HUDEP-2 (cell line): ENCODE data around the gene CAB39L.

Experiments used
- DNase-seq, 76 experiments: peaks; one replicate each; lab custom pipeline; 2025; ENCODE audit not compliant: unreplicated experiment in 76 of 76; lab: John Stamatoyannopoulos, UW

Gene CAB39L

DNA sequence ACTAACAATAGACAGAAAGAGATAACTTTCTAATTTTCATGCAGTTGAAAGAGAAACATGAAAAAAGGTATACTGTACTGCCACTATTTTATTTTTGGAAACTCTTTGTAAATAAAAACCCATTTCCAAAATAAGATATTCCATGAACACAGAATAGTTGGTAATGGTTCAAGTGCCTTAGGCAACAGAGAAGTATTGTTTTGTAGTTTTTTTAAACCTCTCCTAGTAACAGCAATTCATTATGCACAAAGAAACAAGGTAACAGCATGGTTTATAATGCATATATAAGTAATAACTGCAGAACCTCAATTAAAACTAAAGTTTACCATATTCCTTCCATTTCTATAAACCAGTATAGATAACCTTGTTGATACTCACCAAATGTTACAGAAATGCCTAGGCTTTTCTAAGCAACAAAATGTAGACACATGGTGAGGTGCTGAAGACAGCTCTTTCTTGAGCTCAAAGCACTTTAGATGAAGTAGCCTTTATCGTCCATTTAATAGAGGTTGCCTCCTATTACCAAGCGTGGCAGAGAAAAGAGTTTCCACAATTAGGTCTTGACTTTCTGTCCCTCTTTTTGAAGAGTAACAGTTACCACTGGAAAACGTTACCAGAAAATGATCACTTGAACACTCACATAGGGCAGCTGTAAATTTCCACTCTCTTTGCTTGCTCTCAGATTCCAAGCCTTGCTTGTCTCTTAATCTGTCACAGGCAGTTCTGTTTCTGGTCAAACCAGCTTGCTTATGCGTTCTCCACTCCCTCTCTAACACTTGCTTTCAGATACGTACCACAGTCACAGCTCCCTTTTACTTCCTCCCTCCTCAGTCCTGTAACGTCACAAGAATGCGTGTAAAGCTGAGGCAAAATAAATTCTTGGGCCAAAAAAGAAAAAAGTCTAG is 42.9 kb downstream of the CAB39L start:
- DNase-seq: no peak

DNA sequence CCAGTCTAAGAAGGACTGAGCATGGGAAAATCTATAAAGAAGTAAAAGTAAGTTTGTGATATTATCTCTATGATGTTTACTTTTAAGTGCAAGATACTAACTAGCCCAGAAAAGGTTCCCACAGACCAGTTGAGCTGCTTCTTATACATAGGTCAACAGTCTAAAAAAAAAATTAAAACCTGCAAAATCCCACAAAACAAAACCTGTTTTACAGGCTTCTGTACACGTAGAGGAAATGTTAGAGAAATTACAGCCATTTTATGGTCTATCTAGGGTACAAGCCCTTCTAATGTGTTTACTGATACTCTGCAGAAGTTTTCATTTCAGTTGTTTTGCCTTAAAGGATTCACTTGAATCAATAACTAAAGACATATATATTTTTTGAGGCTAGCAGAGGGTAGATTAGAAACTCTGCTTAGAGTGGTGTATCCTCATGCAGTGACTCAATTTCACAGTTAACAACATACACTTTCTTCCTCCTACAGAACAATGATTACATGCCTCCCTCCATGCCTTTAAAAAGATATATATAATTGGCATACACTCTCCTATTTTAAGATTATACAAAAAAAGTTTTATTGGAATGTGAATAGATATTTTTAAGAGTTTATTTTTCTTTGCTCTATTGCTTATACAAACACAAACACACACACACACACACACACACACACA is 43.9 kb downstream of the CAB39L start:
- no peak for DNase-seq

DNA sequence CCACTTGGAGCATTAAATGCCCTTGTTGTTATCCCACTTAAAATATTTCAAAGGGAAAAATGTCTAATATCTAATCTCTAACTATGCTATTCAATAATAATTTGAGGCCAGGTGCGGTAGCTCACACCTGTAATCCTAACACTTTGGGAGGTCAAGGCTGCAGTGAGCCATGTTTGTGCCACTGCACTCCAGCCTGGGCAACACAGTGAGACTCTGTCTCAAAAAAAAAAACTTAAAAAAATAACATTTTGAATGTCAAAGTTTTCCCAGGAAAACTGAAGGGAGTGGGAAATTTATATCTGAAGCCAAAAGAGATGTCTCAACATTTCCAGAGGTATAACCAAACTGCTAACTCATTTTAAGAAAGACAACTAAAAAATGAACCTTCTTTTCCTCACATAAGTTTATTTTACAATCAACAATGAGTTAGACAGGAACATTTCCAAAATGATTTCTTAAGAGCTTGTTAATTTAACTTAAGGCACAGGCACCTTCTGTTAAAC is 47.9 kb downstream of the CAB39L start:
- DNase-seq: no peak

DNA sequence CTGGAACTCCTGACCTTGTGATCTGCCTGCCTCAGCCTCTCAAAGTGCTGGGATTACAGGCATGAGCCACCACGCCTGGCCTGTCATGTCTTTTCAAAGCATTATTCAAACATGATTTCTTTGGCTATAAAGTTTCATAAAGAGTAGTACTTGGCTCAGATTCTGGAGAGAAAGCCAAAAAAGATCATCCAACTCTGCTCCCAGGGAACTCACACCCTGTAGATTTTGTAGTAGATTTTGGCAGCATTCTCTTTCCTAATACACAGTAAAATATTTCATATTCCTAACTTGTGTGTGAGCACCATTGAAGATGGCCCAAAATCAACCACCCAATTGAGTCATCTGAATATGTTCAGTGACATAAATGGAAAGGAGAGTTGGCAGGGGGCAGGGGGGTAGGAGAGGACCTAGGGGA is 48.4 kb downstream of the CAB39L start:
- DNase-seq: no peak

DNA sequence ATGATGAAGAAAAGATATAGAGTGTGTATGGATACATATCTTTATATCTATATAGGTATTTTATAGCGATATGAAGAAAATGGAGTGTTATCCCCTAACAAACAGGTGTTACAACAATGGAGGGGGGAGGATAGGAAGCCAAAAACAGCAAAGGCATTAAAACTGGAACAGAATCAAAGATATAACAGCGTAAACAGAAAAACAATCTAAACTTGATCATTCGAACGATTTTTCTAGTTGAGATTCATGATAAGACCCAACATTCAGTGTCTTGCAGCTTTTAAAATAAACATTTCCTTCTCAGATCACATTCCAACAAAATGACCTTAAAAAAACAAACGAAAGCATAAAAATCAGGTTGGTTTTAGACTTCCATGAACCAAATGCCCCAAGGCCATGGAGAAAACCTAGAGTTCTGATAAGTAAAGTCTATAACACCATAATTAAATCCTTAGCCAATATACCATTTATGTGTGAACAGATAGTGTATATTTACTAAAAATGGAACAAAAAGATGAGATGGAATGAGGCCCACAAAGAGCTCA is 55.7 kb downstream of the CAB39L start:
- no peak for DNase-seq

DNA sequence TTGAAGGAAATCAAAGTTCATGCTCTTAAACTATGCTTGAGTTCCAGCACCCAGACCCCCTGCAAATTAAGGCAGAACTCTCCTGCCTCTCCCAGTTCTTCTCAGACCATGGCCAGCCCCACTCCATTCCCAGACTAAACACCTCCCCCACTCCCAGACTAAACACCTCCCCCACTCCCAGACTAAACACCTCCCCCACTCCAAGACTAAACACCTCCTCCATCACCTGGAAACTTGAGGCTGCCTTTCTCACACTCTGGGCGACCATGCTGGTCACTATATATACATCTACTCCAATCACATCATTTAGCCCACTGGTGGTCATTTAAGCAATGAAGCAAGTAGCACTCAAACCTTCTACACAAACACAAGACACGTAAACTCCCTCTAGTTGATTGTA is 57.2 kb downstream of the CAB39L start:
- DNase-seq: no peak

DNA sequence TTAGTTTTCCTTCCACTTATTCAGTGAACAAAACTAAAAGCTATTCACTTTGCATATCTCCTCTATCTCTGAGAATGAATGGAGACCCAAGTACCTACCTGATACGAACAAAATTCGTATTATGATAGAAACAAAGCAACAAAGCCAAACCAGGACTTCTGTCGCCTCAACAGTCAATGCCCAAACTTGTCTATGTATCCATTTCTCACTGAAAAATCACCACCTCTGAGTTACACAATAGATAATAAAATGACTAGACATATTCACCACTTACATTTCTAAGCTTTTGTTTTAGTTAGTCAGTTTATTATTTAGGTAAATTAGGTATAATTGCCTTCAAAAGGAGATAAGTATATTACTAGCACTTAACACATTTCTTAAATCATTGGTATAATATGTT is 67.7 kb downstream of the CAB39L start:
- no peak for DNase-seq

DNA sequence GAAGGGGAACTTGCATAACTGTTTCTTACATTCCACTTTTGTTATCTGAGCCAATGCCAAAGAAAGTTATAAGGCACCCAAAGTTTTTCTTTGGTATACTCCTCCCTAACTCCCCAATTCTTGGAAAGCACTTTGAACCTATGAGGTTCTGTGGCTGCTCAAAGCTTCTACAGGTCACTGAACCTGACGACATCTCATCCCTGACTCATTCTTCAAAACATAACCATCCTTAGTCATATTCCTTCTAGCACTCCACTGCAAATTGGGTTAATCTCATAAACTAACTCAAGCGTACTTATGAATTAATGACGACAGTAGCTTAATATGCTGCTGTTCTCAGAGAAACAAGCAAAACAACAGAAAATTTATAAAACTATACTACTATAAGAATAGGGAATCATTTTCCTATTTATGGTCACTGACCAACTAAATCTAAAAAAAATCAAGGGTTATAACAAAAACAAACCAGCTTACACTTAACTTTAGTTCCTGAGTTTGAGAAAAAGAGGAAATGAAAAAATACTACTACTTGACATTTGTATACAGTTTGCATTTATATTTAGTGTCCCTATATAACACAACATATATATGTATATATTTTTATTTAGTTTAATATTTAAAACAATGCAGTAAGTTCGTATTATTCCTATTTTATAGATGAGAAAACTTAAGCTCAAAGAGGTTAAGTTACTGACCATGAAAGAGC is 69.1 kb downstream of the CAB39L start:
- DNase-seq: no peak

DNA sequence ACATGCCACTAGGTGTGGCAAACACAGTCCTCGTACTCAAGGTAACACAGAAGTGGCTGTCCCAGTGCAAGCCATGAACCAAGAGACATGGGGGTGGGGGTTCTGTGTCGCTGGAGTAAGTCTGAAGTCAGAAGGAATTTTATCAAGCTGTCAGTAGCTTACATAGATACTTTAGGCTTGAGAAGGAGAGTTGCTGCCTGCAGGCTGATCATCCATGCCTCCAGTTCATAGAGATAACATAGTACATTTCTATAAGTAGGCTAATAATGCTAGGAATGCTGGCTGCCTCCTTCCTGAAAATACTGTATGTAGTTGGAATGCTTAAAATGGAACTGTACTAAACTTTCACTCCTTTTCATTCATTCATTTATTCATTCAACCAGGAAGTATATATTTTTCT is 70.1 kb downstream of the CAB39L start:
- DNase-seq: no peak

DNA sequence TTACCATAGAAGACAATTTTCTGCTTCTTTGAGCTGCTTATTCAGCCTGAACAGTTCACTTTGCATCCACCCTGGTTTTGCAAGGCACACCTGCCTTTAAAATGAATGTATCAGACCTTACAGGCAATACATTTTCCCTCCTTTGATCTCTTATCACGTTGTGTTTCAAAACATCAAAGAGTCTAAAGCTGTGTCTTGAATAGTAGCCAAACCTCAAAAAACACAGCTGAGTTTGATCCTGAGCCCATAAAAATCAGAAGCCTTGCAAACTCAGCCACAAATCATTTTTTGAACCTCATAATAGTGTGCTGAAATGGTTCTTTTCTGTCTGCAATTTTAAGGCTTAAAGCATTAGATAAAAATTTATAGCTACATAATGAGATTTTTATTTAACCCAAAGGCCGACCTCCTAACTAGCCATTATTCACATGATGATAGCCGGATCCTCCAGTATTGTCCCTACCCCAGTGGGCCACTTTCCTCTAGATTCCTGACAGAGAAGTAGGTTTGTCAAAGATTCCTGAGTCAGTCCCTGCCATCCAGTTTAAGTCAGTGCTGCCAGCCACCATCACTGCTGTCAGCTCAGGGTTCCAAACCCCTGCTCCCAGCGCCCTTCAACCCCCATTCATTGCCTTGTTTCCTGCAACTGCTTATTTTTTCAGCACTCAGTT is 71.8 kb downstream of the CAB39L start:
- no peak for DNase-seq

DNA sequence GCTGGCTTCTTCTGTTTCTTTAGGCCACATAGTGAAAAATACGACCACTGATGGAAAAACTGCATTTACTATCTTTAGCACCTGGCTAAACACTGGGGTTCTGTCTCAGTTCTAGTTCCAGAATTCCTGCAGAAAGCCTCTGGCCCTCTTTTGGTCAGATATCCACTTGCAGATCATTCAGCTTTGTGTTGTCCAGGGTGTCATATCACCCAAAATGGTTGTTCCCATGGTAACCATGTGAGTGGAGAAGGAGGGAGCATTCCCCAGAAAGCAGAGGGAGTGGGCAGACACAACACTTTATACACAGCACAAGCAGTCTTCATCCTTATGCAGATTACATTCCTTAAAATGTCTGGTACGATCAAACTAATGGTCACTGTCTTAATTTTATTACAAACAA is 73.5 kb downstream of the CAB39L start:
- no peak for DNase-seq

DNA sequence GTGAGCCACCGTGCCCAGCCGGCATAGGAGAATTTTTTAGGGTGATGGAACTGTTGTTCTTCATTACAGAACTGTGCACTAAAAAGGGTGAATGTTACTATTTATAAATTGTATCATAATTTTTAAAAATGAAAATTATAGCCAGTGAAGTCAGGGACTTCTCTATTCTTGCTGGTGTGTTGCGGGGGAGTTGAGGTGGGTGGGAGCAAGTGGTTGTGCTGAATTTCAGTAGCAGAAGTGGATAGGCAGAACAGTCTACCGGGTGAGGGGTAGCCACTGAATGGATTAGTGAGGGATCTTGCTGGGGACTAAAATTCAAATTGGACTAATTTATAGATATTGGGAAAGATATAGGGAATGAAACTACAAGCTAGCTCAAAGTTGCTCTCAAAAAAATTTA is 74.0 kb downstream of the CAB39L start:
- no peak for DNase-seq

DNA sequence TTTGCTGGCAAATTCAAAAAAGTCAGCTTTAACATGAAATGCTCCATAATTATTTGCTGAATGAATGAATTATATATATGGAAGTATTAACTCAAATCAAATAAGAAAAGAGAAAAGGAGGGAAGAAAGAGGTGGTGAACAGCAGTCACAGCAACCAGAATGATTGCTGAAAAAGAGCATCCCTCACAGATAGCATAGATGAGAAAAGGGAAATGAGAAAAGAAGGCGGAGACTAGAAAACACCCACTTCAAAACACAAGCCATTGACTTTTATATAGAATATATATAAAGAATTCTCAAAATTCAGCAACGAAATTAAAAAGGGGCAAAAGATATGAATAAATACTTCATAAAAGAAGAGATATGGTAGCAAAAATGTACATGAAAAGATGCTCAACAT is 75.2 kb downstream of the CAB39L start:
- DNase-seq: no peak

DNA sequence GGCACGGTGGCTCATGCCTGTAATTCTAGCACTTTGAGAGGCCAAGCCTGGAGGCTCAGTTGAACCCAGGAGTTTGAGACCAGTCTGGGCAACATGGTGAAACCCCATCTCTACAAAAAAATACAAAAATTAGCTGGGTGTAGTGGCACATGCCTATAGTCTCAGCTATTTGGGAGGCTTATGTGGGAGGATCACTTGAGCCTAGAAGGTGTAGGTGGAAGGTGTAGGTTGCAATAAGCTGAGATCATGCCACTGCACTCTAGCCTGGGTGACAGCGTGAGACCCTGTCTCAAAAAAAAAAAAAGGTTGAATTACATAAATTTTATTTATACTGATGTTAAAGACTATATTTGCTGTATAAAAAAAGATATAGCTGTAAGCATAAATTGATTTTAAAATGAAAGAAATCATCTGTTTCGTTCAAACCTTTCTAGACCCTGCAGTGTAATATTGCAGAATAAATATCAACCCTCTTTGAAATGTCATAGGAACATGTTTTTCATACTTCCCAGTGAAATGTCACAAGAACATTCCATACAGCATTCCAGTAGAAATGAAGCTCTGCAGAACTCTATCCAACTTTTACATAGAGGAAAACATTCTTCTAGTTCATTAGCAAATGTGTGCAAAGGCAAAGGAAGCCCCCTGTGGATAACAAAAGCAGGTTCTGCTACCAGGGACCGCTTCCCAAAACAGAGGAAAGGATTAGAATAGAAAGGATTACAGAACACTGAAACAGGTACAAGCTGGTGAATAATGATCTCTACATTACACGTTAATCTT is 76.0 kb downstream of the CAB39L start:
- DNase-seq: no peak

DNA sequence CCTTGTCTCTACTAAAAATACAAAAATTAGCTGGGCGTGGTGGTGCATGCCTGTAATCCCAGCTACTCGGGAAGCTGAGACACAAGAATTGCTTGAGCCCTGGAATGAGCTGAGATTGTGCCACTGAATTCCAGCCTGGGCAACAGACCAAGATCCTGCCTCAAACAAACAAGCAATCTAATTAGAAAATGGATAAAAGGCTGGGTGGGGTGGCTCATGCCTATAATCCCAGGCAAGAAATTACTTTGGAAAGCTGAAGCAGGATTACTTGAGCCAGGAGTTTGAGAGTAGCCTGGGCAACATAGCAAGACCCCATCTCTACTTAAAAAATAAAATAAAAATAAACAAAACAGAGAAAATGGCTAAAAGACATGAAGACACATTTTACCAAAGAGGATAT is 77.0 kb downstream of the CAB39L start:
- no peak for DNase-seq

DNA sequence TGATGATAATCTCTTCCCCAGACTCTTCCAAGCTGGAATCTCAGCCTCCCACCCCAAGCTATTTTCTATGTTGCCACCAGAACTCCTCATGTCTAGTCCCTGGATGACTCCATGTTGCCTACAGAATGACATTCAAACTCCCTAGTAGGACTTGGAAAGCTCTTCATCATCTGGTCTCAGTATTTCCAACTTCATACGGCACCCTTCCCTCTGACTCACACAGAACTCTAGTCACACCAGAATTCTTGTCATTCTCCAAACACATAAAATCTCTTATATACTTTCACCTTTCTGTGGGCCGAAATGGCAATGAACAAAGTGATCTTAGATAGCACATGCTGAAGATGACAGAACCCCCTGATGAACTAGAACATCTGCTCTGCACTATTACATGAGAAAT is 86.2 kb downstream of the CAB39L start:
- no peak for DNase-seq

DNA sequence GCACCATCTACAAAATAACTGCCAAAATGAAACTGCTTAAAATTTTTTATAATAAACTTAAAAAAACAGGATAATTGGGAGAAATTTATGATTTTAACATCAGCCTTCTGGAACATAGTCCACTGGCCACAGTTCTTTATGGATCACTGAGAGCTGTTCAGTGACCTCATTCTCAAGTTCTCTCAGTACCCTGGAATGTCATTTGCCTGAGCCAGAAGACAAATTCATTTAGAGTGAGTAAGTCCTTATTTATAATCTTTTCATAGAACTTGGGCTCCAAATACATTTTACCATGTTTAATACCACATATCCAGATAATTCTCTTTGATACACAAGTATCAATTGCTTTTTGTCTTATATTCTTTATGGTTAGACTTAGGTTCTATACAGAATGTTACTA is 87.6 kb downstream of the CAB39L start:
- DNase-seq: no peak

DNA sequence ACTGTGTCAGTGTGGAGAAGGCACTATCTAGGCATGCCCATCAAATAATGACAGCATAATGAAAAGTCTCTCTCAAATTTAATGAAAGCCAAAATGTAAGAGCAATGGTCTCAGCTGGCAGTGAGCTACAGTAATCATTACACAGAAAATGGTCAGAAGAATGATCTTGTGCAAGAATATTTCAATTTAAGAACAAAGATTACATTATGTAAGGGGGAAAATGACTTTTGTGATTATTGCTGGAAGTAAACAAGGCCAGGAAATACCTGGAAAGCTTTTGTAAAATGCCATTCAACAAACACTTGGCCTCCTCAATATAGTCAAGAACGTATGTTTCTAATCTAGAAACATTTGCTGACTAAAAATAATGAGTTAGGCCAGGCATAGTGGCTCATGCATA is 89.1 kb downstream of the CAB39L start:
- DNase-seq: no peak

DNA sequence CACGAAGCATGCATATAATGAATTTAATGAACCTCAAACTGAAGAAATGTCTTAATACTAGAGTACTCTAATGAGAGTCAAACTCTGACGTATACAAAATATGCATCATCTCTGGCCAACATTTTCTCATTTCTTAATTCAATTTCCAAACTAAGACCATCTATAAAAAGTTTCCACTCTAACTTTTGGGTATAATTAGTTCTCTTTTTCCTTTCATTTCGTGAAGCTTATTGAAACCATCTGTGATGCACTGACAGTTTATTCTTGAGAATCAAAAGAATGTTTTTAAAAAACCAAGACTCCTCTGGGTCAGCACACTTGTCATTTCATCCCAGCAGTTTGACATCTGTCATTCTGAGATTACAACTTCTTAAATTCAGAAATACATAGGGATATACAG is 90.0 kb downstream of the CAB39L start:
- no peak for DNase-seq

DNA sequence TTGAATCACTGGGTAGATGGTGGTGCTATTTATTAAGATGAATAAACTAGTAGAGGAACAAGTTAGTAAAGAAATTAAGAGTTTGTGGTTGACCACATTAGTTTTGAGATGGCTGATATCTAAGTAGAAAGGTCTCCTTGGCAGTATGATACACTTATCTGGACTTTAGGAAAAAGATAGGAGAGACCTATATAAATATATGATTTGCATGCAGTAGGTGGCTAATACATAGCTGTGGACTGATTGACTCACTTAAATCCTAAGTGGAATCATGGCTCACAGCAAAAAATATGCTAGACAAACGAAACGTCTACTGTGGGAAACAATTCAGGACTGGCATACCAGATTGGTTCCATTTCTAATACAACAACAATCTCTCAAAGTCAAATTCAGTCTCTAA is 92.0 kb downstream of the CAB39L start:
- no peak for DNase-seq
